GM23338 (cell line): ENCODE data around the gene ACOT11.

ENCODE experiments used
- CREB1 ChIP-seq: fragments of 250-450 bp; sonication (Bioruptor Pico); IDR thresholded peaks from 2 replicates; pipeline ENCODE4 v1.5.0; 2020; ENCODE audit warnings: low read depth, mild to moderate bottlenecking, moderate library complexity
- CTCF ChIP-seq, 2 experiments: fragments of 200-600 bp in 1 of 2; sonication (generic) in 1 of 2; conservative IDR thresholded peaks; 2 replicates each; pipeline versions ENCODE4 v1.5.1 to v1.6.1; 2016 to 2017; ENCODE audit warnings: antibody characterized with exemption in 2 of 2, low read depth in 2 of 2, mild to moderate bottlenecking in 2 of 2, moderate library complexity in 1 of 2
- ETS1 ChIP-seq: IDR thresholded peaks from 2 replicates; pipeline ENCODE4 v1.6.1; 2016; ENCODE audit warnings: antibody characterized with exemption
- EZH2 ChIP-seq: fragments of 200-600 bp; sonication (generic); IDR thresholded peaks from one replicate; pipeline ENCODE4 v1.8.0; 2017; ENCODE audit warnings: antibody characterized with exemption, mild to moderate bottlenecking, low read depth; ENCODE audit not compliant: unreplicated experiment
- EZH2phosphoT487 ChIP-seq: fragments of 200-600 bp; sonication (generic); IDR thresholded peaks from one replicate; pipeline ENCODE4 v1.8.1; 2018; ENCODE audit warnings: antibody characterized with exemption; ENCODE audit not compliant: unreplicated experiment
- POLR2AphosphoS5 ChIP-seq: IDR thresholded peaks from 2 replicates; pipeline ENCODE4 v1.6.1; 2016; ENCODE audit warnings: antibody characterized with exemption, low read depth
- REST ChIP-seq: IDR thresholded peaks from one replicate; pipeline ENCODE4 v1.6.1; 2018; ENCODE audit warnings: antibody characterized with exemption; ENCODE audit not compliant: unreplicated experiment
- STAT1 ChIP-seq: IDR thresholded peaks from one replicate; pipeline ENCODE4 v1.6.1; 2016; ENCODE audit warnings: antibody characterized with exemption; ENCODE audit not compliant: unreplicated experiment

GRCh38 chr1:54571803-54572541, 23.9 kb downstream of the ACOT11 start:
- TF ChIP-seq CTCF (conservative IDR thresholded peaks at IDR 0.05; ENCODE audit: low read depth in 2 of 2) (peak in 1 of 2 experiments; percentile 24; a peak in 1 of 4 replicates), EZH2 (no peak), REST (no peak), POLR2AphosphoS5 (no peak), CREB1 (CRISPR knock-in tag) (no peak), EZH2phosphoT487 (no peak), STAT1 (no peak), ETS1 (no peak; the same call in 1 of the 2 replicates)
